NB4 (cell line): Measurements from ENCODE around the gene SKIC2.

ENCODE experiments used
- POLR2A ChIP-seq: IDR thresholded peaks from 2 replicates; pipeline ENCODE4 v1.6.1; 2011; ENCODE audit warnings: mild to moderate bottlenecking; ENCODE audit not compliant: insufficient read length; ENCODE audit errors: extremely low read depth
- TF ChIP-seq, protein P1 (sequence below): IDR thresholded peaks from one replicate; pipeline ENCODE4 v1.5.1; 2012; ENCODE audit warnings: low read depth, low read length
- TF ChIP-seq, protein P2 (sequence below): IDR thresholded peaks from 2 replicates; pipeline ENCODE4 v1.6.1; 2011; ENCODE audit warnings: low read depth, low read length

DNA sequence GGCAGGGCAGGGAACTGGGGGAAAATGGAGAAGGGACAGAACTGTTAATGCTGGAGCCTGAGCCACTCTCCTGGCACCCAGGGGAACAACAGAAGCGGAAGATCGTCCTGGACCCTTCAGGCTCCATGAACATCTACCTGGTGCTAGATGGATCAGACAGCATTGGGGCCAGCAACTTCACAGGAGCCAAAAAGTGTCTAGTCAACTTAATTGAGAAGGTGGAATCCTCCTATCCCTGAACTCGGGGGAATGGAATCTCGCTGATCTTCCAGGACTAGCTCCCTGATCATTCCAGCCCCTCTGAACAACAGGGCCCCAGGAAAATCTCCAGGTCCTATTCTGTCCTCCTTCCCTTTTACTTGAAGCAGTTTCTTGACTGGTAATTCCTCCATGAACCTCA is 11.1 kb upstream of the SKIC2 start:
- TF ChIP-seq, protein P1, sequence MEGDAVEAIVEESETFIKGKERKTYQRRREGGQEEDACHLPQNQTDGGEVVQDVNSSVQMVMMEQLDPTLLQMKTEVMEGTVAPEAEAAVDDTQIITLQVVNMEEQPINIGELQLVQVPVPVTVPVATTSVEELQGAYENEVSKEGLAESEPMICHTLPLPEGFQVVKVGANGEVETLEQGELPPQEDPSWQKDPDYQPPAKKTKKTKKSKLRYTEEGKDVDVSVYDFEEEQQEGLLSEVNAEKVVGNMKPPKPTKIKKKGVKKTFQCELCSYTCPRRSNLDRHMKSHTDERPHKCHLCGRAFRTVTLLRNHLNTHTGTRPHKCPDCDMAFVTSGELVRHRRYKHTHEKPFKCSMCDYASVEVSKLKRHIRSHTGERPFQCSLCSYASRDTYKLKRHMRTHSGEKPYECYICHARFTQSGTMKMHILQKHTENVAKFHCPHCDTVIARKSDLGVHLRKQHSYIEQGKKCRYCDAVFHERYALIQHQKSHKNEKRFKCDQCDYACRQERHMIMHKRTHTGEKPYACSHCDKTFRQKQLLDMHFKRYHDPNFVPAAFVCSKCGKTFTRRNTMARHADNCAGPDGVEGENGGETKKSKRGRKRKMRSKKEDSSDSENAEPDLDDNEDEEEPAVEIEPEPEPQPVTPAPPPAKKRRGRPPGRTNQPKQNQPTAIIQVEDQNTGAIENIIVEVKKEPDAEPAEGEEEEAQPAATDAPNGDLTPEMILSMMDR, result no peak
- TF ChIP-seq, protein P2, sequence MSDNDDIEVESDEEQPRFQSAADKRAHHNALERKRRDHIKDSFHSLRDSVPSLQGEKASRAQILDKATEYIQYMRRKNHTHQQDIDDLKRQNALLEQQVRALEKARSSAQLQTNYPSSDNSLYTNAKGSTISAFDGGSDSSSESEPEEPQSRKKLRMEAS, result no peak
- no peak for TF ChIP-seq POLR2A
